Stomach (tissue), 4 donors: Measurements from ENCODE around the gene SIRT2.

Experiments used
- CTCF ChIP-seq, 7 experiments: fragments of 450-650 bp in 4 of 7; fragments of 200-600 bp in 3 of 7; sonication (generic) in 3 of 7; IDR thresholded peaks; one replicate each; pipeline ENCODE4 v1.5.1; 2016 to 2019; ENCODE audit warnings: antibody characterized with exemption in 7 of 7, control low read depth in 2 of 7, mild to moderate bottlenecking in 1 of 7
- POLR2A ChIP-seq, 4 donors: fragments of 450-650 bp; IDR thresholded peaks; one replicate each; pipeline ENCODE4 v1.6.1; 2016; ENCODE audit warnings: antibody characterized with exemption in 4 of 4, control low read depth in 2 of 4, mild to moderate bottlenecking in 1 of 4, moderate library complexity in 1 of 4
- POLR2AphosphoS5 ChIP-seq, 3 donors: sonication (generic); formaldehyde crosslinking; IDR thresholded peaks; one replicate each; pipeline ENCODE4 v1.6.1; 2016; ENCODE audit warnings: antibody characterized with exemption in 3 of 3

DNA sequence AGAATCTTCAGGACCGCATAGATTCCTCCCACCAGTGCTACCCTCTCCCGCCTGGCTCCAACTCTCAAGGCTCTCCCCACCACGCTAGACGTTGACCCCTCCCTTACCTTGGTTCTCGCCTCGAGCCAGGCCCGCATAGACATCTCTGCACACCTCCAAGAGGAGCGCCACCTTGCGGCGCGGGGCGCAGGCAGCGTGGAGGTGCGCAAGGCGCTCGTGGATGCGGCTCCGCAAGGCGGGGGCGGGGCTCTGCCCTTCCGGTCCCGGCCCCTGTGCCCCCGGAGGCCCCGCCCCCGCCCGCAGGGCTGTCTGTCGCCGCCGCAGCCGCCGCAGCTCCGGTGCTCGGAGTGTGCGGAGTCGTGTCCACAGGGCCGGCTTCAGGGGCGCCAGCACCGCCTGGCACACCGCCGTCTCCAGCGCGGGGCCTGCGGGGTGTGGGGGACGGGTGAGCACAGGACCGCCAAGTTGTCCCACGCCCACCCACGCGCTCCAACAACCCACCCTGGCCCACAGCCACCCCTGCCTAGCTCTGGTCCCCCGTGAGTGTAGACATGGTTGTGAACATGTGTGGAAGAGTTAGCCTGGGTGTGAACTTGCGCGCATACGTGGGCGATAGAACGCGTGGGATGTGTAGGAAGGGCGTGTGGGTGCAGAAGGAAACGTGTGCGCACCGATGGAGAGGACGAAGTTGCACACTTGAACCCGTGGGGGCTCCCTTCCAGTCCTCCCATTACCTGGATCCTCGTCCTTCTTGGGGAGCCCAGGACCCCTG is 29.4 kb downstream of the SIRT2 start:
- TF ChIP-seq CTCF (IDR thresholded peaks at IDR 0.05) = peak in 5 of 7 experiments; percentile 74 to 94 (median 82)
- TF ChIP-seq POLR2AphosphoS5 (IDR thresholded peaks at IDR 0.05) = peak; percentile 43 to 88 (median 77)
- TF ChIP-seq POLR2A (IDR thresholded peaks at IDR 0.05) = no peak
